ENCODE data around the gene BCAS1. TPM values are rescaled to one million over a fixed set of nuclear protein-coding genes. Genes with fewer than 3 reads are reported as not detected.

Gene BCAS1
- total RNA-seq, 2 donors from 2014 or later: not detected

DNA sequence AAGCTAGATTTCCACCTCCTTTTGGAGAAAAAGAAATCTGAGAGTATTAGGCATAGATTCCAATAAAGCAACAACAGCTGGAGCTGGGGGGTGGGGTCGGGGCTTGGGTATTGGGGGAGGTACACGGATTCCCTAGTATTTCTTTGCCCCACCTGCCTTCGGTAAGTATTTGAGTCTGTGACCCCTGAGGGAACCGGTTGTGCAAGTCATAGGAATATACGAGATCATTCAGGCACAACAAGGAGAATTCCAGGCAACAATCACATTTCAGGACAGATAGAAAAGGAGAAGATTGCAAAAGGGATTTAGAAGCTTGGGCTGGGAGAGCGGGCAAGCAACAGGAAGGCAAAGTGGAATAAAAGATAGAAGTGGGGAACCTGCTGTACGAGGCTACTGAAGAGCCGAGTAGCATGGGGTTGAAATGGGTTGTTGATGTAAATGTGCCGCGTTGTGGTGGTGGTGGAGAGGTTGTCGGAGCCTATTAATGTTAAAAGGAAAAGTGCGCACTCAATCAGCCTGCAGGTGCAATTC is 148.9 kb downstream of the BCAS1 start:
- Mint-ChIP-seq H3K27ac (no peak overlapping the region), H3K4me3 (no peak overlapping the region), H3K4me1 (peaks cover 27% of the 10 kb centered on the region), H3K27me3 (ENCODE audit: insufficient read depth) (no peaks in the 10 kb centered on the region), H3K9me3 (peaks cover 10% of the 10 kb centered on the region), H3K36me3 (ENCODE audit: low read depth) (no peaks in the 10 kb centered on the region)
- no peak overlapping the region for H3K9ac ChIP-seq (ENCODE audit: extremely low read depth, low read length, poor library complexity, severe bottlenecking)
- no peaks in the 10 kb centered on the region for H3K27me3 ChIP-seq (ENCODE audit: control insufficient read depth, insufficient read depth, low read length, poor library complexity, severe bottlenecking)
- 81 to 85% methylated on average over 7 to 12 of the region's 12 CpGs for WGBS, 2 experiments (ENCODE audit: insufficient coverage in 1 of 2, insufficient read length in 1 of 2)
- no peak overlapping the region for H3K4me3 ChIP-seq (ENCODE audit: low read length)
- H3K27ac ChIP-seq (ENCODE audit: low read depth, low read length): no peak overlapping the region
- no peak for TF ChIP-seq CTCF (conservative IDR thresholded peaks at IDR 0.05)
- H3K4me1 ChIP-seq (ENCODE audit: control insufficient read depth, insufficient read depth, low read length): peaks cover 15% of the 10 kb centered on the region
- DNase-seq: peak; percentile 27
- H3K36me3 ChIP-seq (ENCODE audit: control insufficient read depth, insufficient read depth, low read length): no peaks in the 10 kb centered on the region
- peaks cover 12% of the 10 kb centered on the region for H3K9me3 ChIP-seq (ENCODE audit: control insufficient read depth, low read length)

GRCh38 chr20:53920647-53921245 is 149.6 kb downstream of the BCAS1 start:
- Histone ChIP-seq H3K4me1 (ENCODE audit: control insufficient read depth, insufficient read depth, low read length) (peaks cover 15% of the 10 kb centered on the region), H3K36me3 (ENCODE audit: control insufficient read depth, insufficient read depth, low read length) (no peaks in the 10 kb centered on the region), H3K9ac (ENCODE audit: extremely low read depth, low read length, poor library complexity, severe bottlenecking) (no peak overlapping the region), H3K4me3 (ENCODE audit: low read length) (no peak overlapping the region), H3K27ac (ENCODE audit: low read depth, low read length) (no peak overlapping the region), H3K9me3 (ENCODE audit: control insufficient read depth, low read length) (peaks cover 12% of the 10 kb centered on the region), H3K27me3 (ENCODE audit: control insufficient read depth, insufficient read depth, low read length, poor library complexity, severe bottlenecking) (no peaks in the 10 kb centered on the region)
- Mint-ChIP-seq H3K9me3 (peaks cover 10% of the 10 kb centered on the region), H3K27me3 (ENCODE audit: insufficient read depth) (no peaks in the 10 kb centered on the region), H3K4me3 (no peak overlapping the region), H3K36me3 (ENCODE audit: low read depth) (no peaks in the 10 kb centered on the region), H3K4me1 (peaks cover 27% of the 10 kb centered on the region), H3K27ac (no peak overlapping the region)
- WGBS, 2 experiments (ENCODE audit: insufficient coverage in 1 of 2, insufficient read length in 1 of 2): 89% methylated on average over 7 to 12 of the region's 12 CpGs
- DNase-seq: peak; percentile 48
- TF ChIP-seq CTCF (conservative IDR thresholded peaks at IDR 0.05): no peak

GRCh38 chr20:53919886-53920285 is 150.5 kb downstream of the BCAS1 start:
- Histone ChIP-seq H3K4me3 (ENCODE audit: low read length) (no peak overlapping the region), H3K9me3 (ENCODE audit: control insufficient read depth, low read length) (peaks cover 12% of the 10 kb centered on the region), H3K27ac (ENCODE audit: low read depth, low read length) (no peak overlapping the region), H3K9ac (ENCODE audit: extremely low read depth, low read length, poor library complexity, severe bottlenecking) (no peak overlapping the region), H3K4me1 (ENCODE audit: control insufficient read depth, insufficient read depth, low read length) (peaks cover 17% of the 10 kb centered on the region), H3K36me3 (ENCODE audit: control insufficient read depth, insufficient read depth, low read length) (no peaks in the 10 kb centered on the region), H3K27me3 (ENCODE audit: control insufficient read depth, insufficient read depth, low read length, poor library complexity, severe bottlenecking) (no peaks in the 10 kb centered on the region)
- H3K9me3 Mint-ChIP-seq: peaks cover 10% of the 10 kb centered on the region
- no peak for TF ChIP-seq CTCF (conservative IDR thresholded peaks at IDR 0.05)
- 88 to 89% methylated on average over 8 to 10 of the region's 10 CpGs for WGBS, 2 experiments (ENCODE audit: insufficient coverage in 1 of 2, insufficient read length in 1 of 2)
- H3K27ac Mint-ChIP-seq: no peak overlapping the region
- DNase-seq: peak; percentile 35
- H3K4me3 Mint-ChIP-seq: no peak overlapping the region
- peaks cover 30% of the 10 kb centered on the region for H3K4me1 Mint-ChIP-seq
- H3K27me3 Mint-ChIP-seq (ENCODE audit: insufficient read depth): no peaks in the 10 kb centered on the region
- no peaks in the 10 kb centered on the region for H3K36me3 Mint-ChIP-seq (ENCODE audit: low read depth)
